Fibroblast of villous mesenchyme (primary cell): ENCODE measurements around the gene CORO2A. TPM values are rescaled to one million over a fixed set of nuclear protein-coding genes. Genes with fewer than 3 reads are reported as not detected.

ENCODE experiments used
- DNase-seq: peaks from one replicate; pipeline ENCODE4 v3.0.0-alpha.2; 2010; ENCODE audit warnings: low read depth
- H3K4me3 ChIP-seq: 2 replicates; pipeline ENCODE4 v1.5.1; 2011; ENCODE audit warnings: low read depth, mild to moderate bottlenecking, low read length
- CTCF ChIP-seq: IDR thresholded peaks from 2 replicates; pipeline ENCODE4 v1.5.1; 2012; ENCODE audit warnings: low read depth, mild to moderate bottlenecking, low read length; ENCODE audit not compliant: insufficient read depth
- total RNA-seq: library from RNA; depleted of rRNA; stranded (reverse); fragments of >200 nt; gene quantifications from 2 replicates; pipeline ENCODE4 v1.2.3, GENCODE V29; 2012

CORO2A gene
- total RNA-seq, 1 donor: 2.2 TPM

GRCh38 chr9:98105006-98105405 is 87.4 kb downstream of the CORO2A start:
- no peak overlapping the region for H3K4me3 ChIP-seq
- no peak for DNase-seq
- no peak for TF ChIP-seq CTCF

- TF ChIP-seq CTCF: no peak
- DNase-seq: no peak
- H3K4me3 ChIP-seq: no peak overlapping the region
Measured at GRCh38 chr9:98104445-98104881, 88.0 kb downstream of the CORO2A start.

GRCh38 chr9:98101868-98102273 is 90.6 kb downstream of the CORO2A start:
- no peak overlapping the region for H3K4me3 ChIP-seq
- TF ChIP-seq CTCF: no peak
- DNase-seq: no peak

- H3K4me3 ChIP-seq: no peak overlapping the region
- TF ChIP-seq CTCF: no peak
- no peak for DNase-seq
Measured at GRCh38 chr9:98101416-98101815, 91.0 kb downstream of the CORO2A start.

- TF ChIP-seq CTCF: no peak
- H3K4me3 ChIP-seq: no peak overlapping the region
- DNase-seq: no peak
Measured at GRCh38 chr9:98100456-98100855, 92.0 kb downstream of the CORO2A start.

GRCh38 chr9:98099898-98100297 is 92.5 kb downstream of the CORO2A start:
- no peak for TF ChIP-seq CTCF
- no peak overlapping the region for H3K4me3 ChIP-seq
- DNase-seq: no peak

- TF ChIP-seq CTCF: no peak
- H3K4me3 ChIP-seq: no peak overlapping the region
- DNase-seq: no peak
Measured at GRCh38 chr9:98099346-98099745, 93.1 kb downstream of the CORO2A start.
